HG03575 (cell line): ENCODE results near the gene STARD8.
"Not testable (repeated sequence)": the region's sequence is repeated elsewhere in the genome, so short reads cannot be mapped to it uniquely, and the experiment has no call there.

Experiments used
- ATAC-seq: cut with Tn5 transposase; IDR thresholded peaks from one replicate; pipeline ENCODE4 v1.9.1; 2021; ENCODE audit not compliant: unreplicated experiment, insufficient number of reproducible peaks, low FRiP score; ENCODE audit errors: extremely low read depth

STARD8 gene, protein sequence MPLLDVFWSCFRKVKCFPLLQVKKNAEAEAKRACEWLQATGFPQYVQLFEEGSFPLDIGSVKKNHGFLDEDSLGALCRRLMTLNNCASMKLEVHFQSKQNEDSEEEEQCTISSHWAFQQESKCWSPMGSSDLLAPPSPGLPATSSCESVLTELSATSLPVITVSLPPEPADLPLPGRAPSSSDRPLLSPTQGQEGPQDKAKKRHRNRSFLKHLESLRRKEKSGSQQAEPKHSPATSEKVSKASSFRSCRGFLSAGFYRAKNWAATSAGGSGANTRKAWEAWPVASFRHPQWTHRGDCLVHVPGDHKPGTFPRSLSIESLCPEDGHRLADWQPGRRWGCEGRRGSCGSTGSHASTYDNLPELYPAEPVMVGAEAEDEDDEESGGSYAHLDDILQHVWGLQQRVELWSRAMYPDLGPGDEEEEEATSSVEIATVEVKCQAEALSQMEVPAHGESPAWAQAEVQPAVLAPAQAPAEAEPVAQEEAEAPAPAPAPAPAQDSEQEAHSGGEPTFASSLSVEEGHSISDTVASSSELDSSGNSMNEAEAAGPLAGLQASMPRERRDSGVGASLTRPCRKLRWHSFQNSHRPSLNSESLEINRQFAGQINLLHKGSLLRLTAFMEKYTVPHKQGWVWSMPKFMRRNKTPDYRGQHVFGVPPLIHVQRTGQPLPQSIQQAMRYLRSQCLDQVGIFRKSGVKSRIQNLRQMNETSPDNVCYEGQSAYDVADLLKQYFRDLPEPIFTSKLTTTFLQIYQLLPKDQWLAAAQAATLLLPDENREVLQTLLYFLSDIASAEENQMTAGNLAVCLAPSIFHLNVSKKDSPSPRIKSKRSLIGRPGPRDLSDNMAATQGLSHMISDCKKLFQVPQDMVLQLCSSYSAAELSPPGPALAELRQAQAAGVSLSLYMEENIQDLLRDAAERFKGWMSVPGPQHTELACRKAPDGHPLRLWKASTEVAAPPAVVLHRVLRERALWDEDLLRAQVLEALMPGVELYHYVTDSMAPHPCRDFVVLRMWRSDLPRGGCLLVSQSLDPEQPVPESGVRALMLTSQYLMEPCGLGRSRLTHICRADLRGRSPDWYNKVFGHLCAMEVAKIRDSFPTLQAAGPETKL

DNA sequence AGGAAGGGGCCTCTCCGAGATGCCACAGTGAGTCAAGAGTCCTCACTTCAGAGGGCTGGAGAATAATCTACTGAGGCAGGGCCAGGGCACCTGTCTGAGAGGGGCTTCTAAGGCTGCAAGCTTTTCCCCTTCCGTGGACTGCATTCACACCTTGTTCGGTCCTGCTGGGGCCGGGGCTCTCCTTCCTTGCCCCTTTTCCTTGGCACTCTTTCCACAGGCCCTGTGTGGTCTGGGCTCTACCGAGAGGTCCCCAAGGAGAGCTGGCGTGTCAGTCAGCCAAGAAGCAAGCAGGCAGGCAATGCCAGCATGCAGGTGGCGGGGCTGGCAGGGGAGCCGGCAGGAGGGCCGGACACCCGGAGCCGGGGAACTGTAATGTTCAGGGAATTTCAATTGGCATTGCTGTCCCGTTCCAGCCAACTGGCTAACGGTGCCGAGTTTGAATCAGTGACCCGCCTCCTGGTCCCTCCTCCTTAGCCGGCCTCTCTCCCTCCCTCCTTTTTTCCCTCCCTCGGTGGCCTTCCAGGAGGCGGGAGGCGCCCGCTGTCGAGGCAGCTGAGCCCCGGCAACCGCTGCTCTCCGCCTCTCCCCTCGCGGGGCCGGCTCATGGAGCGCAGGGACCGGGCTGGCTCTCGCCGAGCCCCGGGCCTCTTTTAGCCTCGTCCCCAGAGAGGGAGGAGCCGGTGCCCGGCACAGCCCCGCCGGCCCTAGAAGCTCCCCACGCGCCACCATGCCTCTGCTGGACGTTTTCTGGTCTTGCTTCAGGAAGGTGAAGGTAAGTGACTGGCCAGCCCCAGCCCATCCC, at the start of gene STARD8:
STARD8 (plus strand) TSS at position 511 of the 802 bp plus-strand sequence; CDS start at position 728, 217 bp downstream.
- no peak for ATAC-seq

DNA sequence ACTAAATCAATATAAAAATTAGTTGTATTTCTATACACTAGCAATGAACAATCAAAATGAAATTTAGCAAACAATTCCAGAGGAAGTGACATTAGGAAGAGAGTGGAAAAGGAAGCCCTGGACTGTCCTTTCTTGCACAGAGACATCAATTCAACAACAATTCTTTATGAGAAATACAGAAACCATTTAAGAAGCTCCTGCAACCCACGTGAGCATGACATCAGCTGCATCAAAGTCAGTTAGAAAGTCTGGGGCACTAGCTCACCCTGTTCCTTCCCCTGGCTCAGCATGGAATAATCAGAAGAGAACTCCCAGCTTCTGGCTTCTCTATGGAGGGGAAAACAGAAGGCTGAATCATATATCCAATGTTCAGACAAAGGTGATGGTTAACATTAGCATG, 48.6 kb upstream of the STARD8 start:
- ATAC-seq, result no peak

DNA sequence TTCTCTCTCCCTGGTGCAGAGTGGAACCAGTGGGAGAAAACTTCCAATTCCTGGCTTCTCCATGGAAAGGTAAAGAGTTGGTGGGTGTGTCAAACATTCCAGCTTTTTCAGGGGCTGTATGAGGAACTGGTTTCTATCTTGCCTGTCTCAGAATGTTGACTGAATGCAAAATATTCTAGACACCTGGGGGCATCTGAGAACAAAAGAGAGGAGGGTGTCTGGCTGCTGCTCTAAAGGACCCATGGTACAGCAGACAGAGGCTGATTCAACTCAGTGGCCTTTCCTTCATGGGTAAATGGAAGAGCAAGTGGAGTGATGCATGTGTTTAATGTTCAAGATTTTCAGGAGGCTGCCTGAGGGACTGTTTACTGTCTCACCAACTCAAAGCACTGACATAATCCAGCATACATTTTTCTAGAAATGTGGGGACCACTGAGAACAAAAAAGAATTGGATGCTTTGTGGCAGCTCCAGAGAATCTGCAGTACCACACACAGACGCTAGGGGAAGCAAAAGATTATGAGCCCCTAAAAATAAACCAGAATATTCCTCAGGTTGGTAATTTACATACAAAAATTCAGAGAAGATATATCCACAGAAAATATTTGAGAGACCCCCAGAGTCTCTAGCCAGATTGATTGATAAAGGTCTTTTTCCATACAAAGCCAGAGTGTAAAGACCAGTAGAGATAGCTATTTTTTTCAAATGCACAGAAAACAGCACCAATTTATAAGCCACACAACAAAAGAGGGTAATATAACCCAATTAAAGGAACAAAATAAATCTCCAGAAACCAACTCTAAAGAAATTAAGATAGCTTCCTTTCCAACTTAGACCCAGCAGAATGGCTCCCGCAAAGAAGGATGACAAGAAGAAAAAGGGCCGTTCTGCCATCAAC, 48.0 kb upstream of the STARD8 start:
- no peak for ATAC-seq

GRCh38 chrX:68604216-68604615, 43.2 kb upstream of the STARD8 start:
- ATAC-seq, result not testable (repeated sequence)

- not testable (repeated sequence) for ATAC-seq
These were observed 32.7 kb upstream of the STARD8 start for GRCh38 chrX:68614733-68615132.

DNA sequence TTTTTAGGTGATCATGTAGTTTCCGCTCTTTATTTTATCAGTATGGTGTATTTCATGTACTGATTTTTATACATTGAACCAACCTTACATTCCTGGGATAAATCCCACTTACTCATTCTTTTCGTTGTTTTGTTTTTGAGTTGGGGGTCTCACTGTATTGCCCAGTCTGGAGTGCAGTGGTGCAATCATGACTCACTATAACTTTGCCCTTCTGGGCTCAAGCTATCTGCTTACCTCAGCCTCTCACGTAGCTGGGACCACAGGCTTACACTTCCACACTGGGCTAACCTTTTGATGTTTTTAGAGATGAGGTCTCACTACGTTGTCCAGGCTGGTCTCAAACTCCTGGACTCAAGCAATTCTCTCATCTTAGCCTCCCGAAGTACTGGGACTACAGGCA, 19.5 kb upstream of the STARD8 start:
- ATAC-seq, result no peak

DNA sequence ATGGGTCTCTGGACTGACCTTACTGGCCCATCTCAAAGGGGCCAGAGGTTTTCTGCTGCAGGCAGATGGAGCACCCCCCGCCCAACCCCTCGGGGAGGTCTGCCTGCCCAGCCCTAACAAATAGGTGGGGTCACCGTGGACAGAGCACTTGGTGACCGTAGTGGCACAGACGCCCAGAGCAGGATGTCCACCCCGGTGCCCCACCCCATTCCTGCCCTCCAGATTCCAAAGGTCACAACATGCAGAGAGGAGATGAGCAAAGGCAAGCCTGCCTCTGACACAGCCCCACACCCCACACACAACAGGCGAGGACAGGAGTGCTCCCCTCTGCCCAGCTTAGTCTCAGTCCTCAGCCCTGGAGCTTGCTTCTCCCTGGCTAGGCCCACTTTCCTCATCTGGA, 17.5 kb upstream of the STARD8 start:
- not testable (repeated sequence) for ATAC-seq

DNA sequence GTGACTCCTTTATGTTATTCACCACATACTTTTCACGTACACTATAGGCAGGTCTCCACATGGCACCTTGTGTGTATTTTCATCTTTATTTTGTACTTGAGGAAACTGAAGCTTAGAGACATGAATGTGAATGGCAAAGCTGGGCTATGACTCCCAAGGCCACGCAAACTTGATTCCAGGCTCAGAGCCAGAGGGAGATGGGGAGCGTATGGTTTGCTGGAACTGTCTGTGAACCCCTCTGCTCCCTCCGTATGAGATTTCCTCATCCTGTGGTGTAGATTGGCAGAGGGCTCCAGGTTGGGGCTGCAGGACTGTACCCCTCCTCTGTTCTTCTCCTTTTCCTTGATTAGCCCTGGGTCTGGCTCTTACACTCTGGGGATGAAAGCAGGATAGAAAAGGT, 16.1 kb upstream of the STARD8 start:
- ATAC-seq, result no peak

DNA sequence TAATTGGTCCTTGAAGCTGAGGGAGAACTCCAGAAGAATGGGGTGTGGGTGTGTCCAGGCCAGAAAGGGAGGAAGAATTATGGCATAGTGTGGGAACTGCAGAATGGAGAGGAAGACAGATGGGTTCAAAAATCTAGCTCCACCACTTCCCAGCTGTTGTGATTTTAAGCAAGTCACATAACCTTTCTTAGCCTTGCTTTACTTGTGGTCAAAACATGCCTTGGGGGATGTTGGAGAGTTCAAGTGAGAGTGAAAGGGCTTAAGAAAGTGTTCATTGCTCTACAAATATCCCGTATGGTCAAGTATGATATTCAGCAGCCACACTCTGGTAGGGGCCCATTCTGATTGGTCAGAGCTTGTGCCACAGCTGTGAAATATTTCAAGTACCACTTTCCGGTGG, 15.0 kb upstream of the STARD8 start:
- ATAC-seq, result no peak

GRCh38 chrX:68633981-68634380, 13.5 kb upstream of the STARD8 start:
- ATAC-seq, result no peak

DNA sequence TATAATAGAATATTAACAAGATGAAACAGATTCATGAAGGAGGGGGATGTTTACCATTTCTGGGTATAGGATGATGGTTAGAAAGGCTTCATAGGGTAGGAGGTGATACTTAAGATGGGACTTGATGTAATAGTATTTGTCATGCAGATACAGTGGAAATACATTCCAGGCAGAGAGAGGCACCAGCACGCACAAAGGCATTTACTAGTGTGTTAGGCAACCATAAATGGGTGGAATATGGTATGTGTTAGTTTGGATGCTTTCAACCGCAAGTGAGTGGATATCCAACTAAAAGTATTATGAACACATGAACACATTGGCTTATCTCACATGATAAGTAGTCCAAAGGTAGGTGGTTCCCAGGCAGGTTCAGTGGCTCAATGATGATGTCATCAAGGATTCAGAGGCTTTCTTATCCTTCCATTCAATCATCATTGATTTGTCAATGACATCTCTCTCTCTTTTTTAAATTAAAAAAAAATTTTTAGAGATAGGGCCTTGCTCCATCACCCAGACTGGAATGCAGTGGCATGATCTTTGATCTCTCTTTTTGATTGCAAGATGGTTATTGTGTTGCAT, 12.7 kb upstream of the STARD8 start:
- no peak for ATAC-seq

- ATAC-seq, result no peak
These were observed 6.8 kb upstream of the STARD8 start for GRCh38 chrX:68640661-68641060.

DNA sequence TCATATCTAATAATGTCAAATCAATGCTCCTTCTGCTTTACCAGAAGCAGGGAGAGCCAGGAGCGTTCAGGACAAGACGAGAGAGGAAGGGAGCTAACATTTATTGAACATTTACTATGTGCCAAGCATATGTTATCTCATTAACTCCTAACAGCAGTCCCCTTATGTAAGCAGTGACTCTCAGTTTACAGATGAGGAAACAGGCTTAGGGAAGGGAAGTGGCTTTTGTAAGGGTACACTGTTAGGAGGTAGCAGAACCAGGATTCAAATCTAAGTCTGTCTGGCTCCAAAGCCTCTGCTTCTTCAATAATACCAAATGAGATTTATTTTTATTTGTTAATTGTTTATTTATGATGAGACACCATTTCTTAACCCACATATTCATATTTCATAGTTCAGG, 2.6 kb upstream of the STARD8 start:
- ATAC-seq, result no peak

DNA sequence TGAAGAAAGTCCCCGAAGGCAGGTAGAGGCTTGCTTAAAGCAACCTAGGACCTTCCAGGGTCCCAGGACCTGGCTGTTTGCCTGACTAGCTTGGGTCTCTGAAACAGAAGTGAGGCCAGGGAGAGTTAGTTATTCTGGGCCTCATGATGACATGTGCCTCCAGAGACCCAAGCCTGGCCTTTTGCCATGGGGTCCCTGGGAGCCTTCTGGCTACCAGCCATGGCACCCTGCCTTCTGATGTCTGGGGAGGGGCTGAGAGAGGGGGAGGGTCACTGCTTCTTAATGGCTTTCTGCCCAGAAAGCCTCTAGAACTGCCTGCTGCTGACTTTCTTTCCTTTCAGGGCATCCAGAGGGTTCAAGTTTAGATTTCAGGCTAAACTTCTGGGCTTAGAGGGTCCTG, 1.0 kb upstream of the STARD8 start:
- no peak for ATAC-seq

GRCh38 chrX:68648960-68649359, 1.5 kb downstream of the STARD8 start:
- ATAC-seq, result no peak

DNA sequence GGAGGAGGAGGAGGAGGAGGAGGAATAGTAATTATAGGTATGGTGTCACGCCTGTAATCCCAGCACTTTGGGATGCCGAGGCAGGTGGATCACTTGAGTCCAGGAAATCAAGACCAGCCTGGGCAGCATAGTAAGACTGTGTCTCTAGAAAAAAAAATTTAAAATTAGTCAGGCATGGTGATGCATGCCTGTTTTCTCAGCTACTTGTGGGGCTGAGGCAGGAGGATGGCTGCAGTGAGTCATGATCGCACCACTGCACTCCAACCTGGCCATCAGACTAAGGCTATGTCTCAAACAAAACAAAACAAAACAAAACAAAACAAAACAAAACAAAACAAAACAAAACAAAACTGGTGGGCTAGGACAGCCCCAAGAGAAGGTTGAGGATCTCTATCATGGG, 3.0 kb downstream of the STARD8 start:
- ATAC-seq, result no peak

DNA sequence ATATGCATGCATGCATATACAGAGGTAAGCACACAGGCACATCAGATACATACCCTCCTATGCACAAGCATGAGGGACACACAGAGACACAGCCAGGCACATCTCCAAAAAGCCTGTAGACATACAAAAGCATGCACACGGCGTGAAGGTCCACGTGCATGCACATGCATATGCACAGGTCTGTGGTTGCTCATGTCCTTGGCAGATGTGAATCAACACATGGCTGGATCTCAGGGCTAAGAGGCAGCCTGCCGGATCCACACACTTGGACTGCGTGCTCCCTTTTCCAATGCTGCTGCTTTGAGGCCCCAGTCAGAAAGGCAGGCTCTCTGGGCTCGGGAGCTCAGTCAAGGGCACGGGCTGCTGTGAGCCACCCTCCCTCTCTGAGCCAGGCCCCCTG, 3.6 kb downstream of the STARD8 start:
- no peak for ATAC-seq
